SKM-1 treated with dmso at 0.1 percent for 144 hours (cell line): ENCODE measurements around the gene C19orf12.

ENCODE experiments used
- DNase-seq: peaks from one replicate; lab custom pipeline; 2025; ENCODE audit not compliant: unreplicated experiment; lab: John Stamatoyannopoulos, UW

Gene C19orf12

DNA sequence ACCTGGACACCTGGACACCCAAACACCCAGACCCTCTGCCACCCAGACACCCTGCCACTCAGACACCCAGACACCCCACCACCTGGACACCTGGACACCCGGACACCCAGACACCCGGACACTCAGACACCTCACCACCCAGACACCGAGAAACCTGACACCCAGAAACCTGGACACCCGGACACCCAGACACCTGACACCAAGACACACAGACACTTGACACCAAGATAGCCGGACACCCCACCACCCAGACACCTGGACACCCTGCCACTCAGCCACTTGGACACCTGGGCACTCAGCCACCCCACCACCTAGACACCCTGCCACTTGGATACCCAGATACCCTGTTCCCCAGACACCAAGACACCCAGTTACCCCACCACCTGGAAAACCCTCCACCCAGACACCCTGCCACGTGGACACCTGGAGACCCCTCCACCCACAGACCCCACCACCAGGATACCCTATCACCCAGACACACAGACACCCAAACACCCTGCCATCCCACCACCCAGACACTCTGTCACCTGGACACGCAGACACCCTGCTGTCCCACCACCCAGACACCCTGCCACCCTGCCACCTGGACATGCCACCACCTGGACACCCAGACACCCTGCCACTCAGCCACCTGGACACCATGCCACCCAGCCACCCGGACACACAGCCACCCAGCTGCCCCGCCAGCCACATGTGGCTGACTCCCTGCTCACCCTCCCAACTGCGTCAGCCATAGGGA lies 17.4 kb downstream of the C19orf12 start:
- no peak for DNase-seq

DNA sequence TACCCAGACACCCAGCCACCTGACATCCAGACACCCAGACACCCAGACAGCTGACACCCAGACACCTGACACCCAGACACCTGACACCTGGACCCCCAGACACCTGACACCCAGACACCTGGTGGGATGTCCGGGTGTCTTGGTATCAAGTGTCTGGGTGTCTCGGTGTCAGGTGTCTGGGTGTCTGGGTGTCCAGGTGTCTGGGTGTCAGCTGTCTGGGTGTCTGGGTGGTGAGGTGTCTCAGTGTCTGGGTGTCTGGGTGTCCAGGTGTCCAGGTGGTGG lies 18.6 kb downstream of the C19orf12 start:
- DNase-seq: no peak

DNA sequence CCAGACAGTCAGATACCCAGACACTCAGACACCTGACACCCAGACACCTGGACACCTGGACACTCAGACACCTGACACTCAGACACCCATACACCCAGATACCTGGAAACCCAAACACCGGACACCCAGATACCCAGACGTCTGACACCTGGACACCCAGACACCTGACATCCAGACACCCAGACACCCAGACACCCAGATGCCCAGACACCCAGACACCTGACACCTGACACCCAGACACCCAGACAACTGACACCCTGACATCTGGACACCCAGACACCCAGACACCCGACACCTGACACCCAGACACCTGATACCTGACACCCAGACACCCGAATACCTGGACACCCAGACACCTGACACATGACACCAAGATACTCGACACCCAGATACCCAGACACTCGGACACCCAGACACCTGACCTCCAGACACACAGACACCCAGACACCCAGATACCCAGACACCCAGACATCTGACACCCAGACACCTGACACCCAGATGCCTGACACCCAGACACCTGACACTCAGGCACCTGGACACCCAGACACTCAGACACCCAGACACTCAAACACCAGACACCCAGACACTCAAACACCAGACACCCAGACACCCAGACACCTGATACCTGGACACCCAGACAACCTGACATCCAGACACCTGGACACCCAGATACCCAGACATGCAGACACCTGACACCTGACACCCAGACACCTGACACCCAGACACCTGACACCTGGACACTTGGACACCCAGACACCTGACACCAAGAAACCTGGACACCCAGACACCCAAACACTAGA lies 19.1 kb downstream of the C19orf12 start:
- no peak for DNase-seq

DNA sequence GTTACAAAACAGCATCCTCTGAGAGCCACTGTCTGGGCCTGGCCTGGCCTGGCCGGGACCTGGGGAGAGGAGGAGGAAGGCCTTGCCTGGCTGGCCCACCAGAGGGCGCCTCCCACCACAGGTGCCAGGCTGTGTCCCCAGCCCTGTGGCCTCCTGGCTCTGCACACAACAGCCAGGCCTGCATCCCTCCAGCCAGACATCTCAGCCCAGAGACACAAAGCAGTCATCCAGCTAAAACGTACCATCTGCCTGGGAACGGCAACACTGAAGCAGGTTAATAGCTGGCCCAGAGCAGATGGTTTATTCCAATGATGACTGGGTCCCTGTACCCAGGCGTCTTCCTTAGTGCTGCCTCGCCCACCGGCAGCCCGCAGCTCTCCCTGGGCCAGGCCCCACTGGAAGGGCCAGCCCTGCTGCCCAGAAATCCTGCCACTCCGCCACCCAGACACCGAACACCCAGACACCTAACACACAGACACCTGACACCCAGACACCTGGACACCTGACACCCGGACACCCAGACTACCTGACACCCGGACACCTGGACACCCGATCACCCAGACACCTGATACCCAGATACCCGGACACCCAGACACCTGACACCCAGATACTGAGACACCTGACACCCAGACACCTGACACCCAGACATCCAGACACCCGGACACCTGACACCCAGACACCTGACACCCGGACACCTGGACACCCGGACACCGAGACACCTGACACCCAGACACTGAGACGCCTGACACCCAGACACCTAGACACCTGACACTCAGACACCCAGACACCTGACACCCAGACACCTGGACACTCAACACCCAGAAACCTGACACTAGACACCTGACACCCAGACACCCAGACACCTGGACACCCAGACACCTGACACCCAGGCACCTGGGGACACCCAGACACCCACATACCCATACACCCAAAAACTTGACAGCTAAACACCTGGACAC lies 20.1 kb downstream of the C19orf12 start:
- peak; percentile 90 for DNase-seq

DNA sequence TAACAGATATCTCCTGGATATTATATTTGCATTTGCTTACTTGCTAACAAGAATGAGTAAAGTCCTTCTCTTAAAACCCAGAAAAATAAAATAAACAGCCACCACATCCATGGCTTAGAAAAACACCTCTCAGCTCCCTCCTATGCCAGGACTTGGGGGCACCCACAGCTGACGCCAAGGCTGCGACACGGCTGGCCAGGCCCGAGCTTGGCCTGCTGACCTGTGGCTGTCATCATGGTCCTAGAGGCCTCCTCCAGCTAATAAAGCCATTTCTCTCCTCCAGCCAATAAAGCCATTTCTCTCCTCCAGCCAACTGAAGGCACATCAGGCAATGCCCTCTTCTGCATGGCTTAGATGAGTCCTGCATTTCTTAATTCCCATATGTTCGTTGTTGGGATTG lies 20.9 kb downstream of the C19orf12 start:
- no peak for DNase-seq

DNA sequence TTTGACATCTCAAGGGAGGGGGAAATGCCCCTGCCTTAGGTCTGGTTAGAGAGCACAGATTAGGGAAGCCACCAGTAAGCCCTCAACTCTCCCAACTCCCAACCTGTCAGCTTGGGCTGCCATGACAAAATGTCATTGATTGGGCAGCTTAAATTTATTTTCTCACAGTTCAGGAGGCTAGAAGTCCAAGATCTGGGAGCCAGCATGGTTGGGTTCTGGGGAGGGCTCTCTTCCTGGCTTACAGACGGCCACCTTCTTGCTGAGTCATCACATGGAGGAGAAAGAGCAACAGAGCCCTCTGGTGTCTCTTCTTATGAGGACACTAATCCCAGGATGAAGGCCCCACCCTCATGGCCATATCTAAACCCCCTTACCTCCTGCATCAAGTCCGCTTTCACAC lies 24.2 kb downstream of the C19orf12 start:
- peak; percentile 48 for DNase-seq

DNA sequence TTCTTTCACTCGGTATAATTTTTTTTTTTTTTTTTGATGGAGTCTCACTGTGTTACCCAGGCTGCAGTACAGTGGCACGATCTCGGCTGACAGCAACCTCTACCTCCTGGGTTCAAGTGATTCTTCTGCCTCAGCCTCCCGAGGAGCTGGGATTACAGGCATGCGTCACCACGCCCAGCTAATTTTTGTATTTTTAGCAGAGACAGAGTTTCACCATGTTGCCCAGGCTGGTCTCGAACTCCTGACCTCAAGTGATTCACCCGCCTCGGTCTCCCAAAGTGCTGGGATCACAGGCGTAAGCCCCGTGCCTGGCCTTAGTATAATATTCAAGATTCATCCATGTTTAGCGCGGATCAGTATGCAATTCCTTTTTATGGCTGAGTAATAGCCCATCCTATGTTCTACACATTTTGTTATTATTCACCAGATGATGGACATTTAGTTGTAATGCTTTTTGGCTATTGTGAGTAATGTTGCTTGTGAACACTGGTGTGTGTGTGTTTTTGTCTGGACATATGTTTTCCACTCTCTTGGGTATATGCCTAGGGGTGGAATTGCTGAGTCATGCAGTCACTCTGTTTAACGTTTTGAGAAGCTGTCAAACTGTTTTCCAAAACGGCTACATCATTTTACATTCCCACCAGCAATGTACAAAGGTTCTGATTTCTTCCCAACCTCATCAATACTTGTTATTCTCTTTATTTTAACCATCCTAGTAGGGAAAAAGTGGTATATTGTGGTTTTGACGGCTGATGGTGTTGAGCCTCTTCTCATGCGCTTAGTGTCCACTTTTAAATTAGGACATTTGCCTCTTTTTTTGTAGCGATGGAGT lies 26.9 kb downstream of the C19orf12 start:
- DNase-seq: no peak

DNA sequence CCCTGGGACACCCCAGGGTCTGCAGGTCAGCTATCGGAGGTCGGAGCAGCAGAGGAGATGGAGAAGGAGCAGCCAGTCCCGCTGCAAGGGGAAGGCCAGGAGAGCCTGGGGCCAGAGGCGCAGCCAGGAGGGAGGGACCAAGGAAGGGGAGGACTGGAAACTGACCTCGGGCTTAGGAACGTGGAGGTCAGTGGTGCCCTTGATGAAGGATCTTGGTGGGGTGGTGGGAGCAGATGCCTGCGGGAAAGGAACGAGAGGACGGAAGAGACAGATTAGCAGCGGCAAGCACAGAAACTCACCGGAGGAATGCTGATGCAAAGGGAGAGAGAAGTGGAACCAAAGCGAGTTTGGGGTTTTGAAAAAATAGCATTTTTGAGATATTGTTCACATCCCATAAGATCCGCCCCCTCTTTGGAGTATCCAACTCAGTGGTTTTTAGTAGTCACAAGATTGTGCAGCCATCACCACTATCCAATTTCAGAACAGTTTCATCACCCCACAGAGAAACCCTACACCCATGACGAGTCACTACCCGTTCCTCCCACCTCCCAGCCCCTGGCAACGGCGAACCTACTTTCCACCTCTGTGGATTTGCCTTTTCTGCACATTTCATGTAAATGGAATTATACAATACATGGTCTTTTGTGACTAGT lies 27.7 kb downstream of the C19orf12 start:
- no peak for DNase-seq

DNA sequence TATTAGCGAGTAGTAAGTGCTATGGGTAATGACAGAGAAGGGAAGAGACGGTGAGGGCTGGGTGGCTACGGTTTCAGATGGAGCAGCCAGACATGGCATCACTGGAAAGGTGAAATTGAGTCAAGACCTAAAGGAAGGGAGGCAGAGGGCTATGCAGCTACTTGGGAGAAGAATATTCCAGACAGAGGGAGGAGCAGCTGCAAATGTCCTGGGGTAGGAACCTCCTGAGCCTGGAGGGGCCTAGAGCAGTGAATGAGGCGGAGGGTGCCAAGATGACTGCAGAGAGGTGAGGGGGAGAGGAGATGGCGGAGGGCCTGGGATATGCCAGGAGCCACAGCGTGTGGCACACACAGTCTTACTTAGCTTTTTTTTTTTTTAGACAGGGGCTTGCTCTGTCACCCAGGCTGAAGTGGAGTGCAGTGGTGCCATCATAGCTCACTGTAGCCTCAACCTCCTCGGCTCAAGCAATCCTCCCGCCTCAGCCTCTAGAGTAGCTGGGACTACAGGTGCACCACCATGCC lies 28.7 kb downstream of the C19orf12 start:
- DNase-seq: no peak

DNA sequence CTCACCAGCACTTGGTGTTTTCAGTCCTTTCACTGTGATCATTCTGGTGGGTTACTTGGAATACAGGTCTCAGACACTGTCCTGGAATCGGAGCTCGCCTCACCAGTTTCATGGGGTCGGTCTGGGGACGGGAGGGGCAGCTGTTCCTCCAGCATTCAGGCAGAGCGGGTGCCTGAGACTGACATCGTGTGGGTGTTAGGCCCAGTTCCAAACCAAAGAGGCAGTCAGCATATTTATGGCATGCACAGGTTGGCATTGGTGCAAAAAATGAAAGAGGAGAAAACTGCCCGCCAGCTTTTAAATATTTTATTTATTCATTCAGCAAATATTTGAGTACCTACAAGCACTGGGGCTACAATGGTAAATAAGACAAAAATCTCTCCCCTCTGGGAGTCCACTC lies 29.7 kb downstream of the C19orf12 start:
- DNase-seq: no peak

DNA sequence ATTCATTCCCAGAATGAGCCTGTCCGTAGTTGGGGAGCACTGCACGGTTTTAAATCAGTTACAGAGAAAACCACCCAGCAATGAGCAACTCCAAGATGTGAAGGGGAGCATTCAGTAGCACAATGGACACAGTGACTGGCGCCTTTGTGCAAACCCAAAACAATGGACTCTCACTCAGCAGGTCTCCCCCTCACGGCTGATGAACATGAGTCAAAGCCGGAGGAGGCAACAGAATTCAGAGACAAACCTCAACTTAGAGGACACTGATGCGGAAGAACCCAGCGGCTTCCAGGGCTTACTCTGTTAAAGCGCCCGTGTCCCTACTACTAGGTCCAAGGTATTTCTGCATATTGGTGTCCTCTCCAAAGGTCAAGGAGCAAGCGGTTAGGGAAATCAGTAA lies 32.1 kb downstream of the C19orf12 start:
- no peak for DNase-seq

DNA sequence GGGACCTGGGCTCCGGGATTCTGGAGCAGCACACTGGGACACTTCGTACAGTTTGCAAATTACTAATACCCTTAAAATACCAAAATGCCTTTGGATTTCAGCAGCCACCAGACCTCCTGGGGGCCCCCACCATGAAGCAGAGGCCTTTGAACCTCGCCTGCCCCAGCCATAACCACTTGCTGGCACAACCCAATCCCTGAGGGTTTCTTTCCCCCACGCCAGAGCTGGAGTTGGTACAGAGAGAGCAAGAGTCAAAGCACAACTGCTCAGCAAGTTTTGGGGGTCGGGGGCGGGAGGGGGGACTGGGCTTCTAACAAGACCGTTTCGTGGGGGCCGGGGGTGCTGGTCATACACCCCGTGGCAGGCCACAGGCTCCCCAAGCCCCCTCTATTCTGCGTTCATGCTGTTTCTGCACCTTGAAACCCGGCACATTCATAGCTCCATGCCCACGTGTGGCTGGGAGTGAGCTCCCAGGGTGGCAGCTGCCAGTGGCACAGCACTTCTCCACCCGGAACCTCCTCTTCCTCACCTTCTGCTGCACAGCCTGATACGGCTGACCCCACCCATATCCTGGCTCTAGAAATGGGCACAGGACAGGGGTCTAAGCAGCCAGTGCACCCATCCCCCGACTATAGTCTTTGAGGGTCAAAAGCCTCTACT lies 32.7 kb downstream of the C19orf12 start:
- no peak for DNase-seq

DNA sequence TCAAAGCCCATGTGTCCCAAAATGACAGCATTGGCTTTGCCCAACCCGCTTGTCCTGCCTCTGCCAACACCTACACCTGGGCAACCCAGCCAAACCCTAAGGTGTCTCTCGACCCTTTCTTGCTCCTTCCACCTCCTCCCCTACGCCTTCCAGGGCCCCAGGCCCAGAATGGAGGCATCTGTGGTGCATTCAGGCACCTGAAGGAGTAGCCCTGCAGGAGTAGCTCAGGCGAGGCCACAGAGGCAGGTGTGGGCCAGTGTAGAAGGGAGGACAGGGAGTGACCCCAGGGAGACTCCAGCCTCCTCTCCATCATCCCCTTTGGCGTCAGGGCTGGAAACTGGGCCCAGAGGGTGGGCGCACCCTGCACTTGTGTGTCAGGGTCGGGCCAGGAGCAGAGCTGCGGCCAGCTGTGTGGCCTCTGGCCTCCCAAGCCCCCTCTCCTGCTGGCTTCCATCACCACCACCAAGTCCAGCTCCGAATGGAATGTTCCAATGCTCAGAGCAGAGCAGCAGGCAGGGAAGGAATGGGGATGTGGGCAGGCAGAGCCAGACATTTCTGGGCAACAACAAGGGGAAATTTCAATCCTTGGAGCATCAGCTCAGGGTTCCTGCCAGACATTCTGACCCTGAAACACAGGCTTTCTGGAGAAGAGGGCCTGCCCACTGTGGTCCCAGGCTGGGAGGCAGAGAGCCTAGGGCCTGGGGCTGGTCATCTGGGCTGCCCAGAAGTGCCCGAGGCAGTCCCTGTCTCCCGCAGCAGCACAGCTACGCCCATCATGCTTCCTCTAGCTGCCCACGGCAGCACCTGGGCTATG lies 33.4 kb downstream of the C19orf12 start:
- no peak for DNase-seq

DNA sequence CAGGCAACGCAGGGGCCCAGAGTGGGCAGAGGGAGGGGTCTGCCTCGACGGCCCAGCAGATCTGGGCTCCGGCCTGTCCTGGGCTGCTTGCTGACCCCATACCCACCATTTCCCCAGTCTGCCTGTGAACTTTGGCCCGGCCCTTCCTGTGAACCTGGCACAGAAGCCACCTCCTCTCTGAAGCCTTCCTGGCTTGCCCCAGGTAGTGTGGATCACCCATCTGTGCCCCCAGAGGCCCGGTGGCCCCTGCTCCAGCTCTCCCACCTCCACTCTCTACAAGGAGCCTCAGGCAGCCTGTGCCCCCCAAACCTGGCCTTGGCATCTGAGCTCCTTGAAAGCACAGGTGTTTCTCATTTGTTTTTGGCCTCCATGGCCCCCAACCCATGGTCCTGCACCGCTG lies 34.1 kb downstream of the C19orf12 start:
- no peak for DNase-seq

DNA sequence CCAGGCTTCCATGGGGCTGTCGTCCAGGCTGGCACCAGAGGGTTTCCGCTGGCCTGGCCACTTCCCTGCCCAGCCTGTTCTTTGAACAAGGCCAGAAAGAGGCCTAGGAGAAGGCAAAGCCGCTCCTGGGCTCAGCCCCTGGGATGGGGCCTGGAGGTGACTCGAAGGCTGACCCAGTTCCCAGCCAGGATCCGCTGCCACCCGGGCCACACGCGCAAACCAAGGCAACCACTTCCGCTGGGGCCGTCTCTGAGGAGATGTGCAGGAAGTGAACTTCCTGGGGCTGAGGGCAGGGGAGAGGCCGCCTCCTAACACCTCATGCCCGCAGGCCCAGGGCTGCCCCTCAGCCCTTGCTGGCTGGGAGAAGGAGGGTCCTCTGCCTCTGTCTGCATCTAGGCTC lies 34.6 kb downstream of the C19orf12 start:
- peak; percentile 44 for DNase-seq

DNA sequence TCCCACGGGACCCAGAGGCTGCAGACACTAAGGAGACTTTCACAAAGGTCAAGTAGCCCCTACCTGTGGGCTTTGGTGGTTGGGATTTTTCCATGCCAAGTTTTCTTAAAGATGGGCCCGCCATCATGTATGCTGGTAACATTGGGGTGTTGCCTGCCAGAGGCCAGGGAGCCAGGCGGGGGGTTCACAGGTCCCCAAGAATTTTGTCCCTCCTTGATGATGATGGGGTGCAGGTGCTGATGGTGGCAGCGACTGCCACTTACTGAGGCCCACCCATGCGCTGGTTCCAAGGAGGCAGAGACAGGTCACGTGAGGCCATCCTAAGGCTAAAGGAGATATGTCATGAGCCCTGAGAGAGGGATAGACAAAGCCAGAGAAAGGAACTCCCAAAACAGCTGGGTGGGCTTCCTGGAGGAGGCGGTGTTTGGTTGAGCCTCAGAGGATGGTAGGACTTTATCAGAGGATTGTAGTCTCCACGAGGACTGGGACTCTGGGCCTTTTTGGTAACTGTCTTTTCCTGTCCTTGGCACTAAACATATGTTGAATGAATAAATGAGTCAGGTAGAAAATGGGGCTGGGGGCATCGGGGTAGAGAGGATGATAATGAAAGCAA lies 35.4 kb downstream of the C19orf12 start:
- no peak for DNase-seq

DNA sequence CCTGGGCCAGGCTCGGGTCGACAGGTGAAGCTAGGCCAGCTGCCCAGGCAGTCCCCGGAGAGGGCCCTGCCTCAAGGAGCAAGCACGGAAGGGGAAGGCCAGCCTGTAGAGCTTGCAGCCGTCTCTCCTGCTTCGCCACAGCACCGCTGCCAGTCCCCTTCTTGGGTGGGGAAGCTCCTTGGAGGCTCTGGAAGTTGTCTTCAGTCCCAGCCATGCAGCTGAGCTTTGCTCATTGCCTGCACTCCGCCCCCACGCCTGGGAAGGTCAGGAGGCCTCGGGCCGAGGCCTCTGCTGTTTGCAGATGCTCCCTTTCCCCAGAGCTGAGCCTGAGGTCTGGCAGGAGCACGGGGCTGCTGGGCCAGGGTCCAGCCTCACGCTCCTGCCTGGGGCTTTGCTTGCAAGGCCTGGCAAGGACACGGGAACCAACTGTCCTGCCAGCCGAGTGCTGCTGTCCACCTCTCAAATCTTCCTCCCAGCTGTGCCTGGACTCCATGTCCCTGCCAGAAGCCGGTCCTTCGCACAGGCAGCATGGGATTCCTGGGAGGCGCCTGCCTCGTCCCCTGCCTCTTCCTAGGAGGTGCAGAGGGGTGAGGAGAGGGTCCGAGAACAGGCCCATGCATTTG lies 36.5 kb downstream of the C19orf12 start:
- no peak for DNase-seq
